Memory B cell (primary cell): ENCODE results near the gene CACNA1H.

Experiments used
- ATAC-seq: fragments of 150-1000 bp; cut with Tn5 transposase; 2 replicates; pipeline ENCODE4 v1.10.0; 2021; ENCODE audit warnings: low read depth, mild to moderate bottlenecking, moderate library complexity
- DNase-seq, 2 donors: peaks; one replicate each; pipeline ENCODE4 v3.0.0; 2022; ENCODE audit warnings: low spot score in 2 of 2
- H3K27ac Mint-ChIP-seq: one replicate; pipeline ENCODE4 v1.8.0; 2022; ENCODE audit warnings: mild to moderate bottlenecking, moderate library complexity, mixed read lengths
- H3K27me3 Mint-ChIP-seq: one replicate; pipeline ENCODE4 v1.8.0; 2022; ENCODE audit warnings: mixed read lengths
- H3K36me3 Mint-ChIP-seq: one replicate; pipeline ENCODE4 v1.8.0; 2022; ENCODE audit warnings: mild to moderate bottlenecking, mixed read lengths
- H3K4me1 Mint-ChIP-seq: one replicate; pipeline ENCODE4 v1.8.0; 2022; ENCODE audit warnings: mixed read lengths
- H3K4me3 Mint-ChIP-seq: one replicate; pipeline ENCODE4 v1.8.0; 2022; ENCODE audit warnings: mild to moderate bottlenecking, moderate library complexity, mixed read lengths
- H3K9me3 Mint-ChIP-seq: one replicate; pipeline ENCODE4 v1.8.0; 2022; ENCODE audit warnings: mixed read lengths

Gene CACNA1H

GRCh38 chr16:1127971-1128715 lies 24.8 kb upstream of the CACNA1H start:
- no peaks in the 10 kb centered on the region for H3K36me3 Mint-ChIP-seq
- DNase-seq = no peak
- H3K27me3 Mint-ChIP-seq = peaks cover 10% of the 10 kb centered on the region
- H3K4me3 Mint-ChIP-seq = no peak overlapping the region
- no peaks in the 10 kb centered on the region for H3K9me3 Mint-ChIP-seq
- no peaks in the 10 kb centered on the region for H3K4me1 Mint-ChIP-seq
- no peak for ATAC-seq
- no peak overlapping the region for H3K27ac Mint-ChIP-seq

DNA sequence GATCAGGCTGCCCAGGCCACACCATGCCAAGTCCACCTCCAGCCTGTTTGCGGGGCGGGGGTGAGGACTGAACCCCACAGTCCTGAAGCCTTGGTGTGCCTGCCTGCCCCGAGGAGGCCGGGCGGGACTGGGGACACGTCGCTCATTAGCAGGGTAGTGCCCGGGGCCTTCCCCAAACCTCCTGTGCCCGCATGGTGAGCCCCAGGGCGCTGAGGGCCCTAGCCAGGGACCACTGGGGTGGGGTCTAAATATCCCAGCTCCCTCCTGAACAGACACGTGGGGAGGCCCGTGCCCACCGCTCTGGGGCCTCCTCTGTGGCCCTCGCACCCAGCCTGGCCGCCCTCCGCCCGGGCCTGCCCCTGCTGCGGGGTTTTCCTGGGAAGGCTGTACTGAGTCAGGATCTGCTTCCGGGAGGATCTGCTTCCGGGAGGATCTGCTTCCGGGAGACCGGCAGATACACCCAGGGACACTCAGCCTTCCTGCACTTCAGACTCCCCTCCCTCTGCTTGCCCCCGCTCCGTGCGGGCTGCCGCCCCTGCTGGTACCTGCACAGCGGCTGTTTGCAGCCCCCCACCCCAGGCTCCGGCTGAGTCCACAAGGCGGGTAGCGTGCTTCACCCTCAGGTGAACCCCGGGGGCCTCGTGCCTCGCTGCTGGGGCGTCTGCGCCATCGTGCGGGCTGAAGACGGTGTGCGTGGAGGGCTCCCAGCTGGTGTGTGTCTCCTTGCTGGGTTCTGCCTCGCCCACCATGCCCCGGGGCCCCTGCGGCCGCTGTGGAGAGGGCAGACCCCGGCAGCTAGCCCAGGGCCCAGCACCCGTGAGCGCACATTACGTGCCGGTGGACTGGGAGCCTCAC lies 23.6 kb upstream of the CACNA1H start:
- no peak for DNase-seq
- Mint-ChIP-seq H3K4me3 (no peak overlapping the region), H3K9me3 (no peaks in the 10 kb centered on the region), H3K27ac (no peak overlapping the region), H3K36me3 (no peaks in the 10 kb centered on the region), H3K4me1 (no peaks in the 10 kb centered on the region), H3K27me3 (peaks cover 10% of the 10 kb centered on the region)
- no peak for ATAC-seq

GRCh38 chr16:1130382-1130781 lies 22.5 kb upstream of the CACNA1H start:
- Mint-ChIP-seq H3K36me3 (no peaks in the 10 kb centered on the region), H3K9me3 (no peaks in the 10 kb centered on the region), H3K27ac (no peak overlapping the region), H3K4me1 (no peaks in the 10 kb centered on the region), H3K27me3 (peaks cover 10% of the 10 kb centered on the region), H3K4me3 (no peak overlapping the region)
- no peak for ATAC-seq
- no peak for DNase-seq

- ATAC-seq (no peak), DNase-seq (no peak)
- H3K4me1 Mint-ChIP-seq = no peaks in the 10 kb centered on the region
- H3K27me3 Mint-ChIP-seq = peaks cover 10% of the 10 kb centered on the region
- H3K4me3 Mint-ChIP-seq = no peak overlapping the region
- no peaks in the 10 kb centered on the region for H3K9me3 Mint-ChIP-seq
- no peak overlapping the region for H3K27ac Mint-ChIP-seq
- H3K36me3 Mint-ChIP-seq = no peaks in the 10 kb centered on the region
These were observed 21.4 kb upstream of the CACNA1H start for GRCh38 chr16:1131378-1131994.

GRCh38 chr16:1132431-1132830 lies 20.5 kb upstream of the CACNA1H start:
- Mint-ChIP-seq H3K9me3 (no peaks in the 10 kb centered on the region), H3K27me3 (peaks cover 10% of the 10 kb centered on the region), H3K36me3 (no peaks in the 10 kb centered on the region), H3K4me3 (no peak overlapping the region), H3K27ac (no peak overlapping the region), H3K4me1 (no peaks in the 10 kb centered on the region)
- ATAC-seq = no peak
- no peak for DNase-seq

- ATAC-seq = no peak
- no peaks in the 10 kb centered on the region for H3K4me1 Mint-ChIP-seq
- no peaks in the 10 kb centered on the region for H3K9me3 Mint-ChIP-seq
- DNase-seq = no peak
- H3K4me3 Mint-ChIP-seq = no peak overlapping the region
- no peak overlapping the region for H3K27ac Mint-ChIP-seq
- no peaks in the 10 kb centered on the region for H3K36me3 Mint-ChIP-seq
- peaks cover 10% of the 10 kb centered on the region for H3K27me3 Mint-ChIP-seq
These were observed 19.6 kb upstream of the CACNA1H start for GRCh38 chr16:1133271-1133670.

DNA sequence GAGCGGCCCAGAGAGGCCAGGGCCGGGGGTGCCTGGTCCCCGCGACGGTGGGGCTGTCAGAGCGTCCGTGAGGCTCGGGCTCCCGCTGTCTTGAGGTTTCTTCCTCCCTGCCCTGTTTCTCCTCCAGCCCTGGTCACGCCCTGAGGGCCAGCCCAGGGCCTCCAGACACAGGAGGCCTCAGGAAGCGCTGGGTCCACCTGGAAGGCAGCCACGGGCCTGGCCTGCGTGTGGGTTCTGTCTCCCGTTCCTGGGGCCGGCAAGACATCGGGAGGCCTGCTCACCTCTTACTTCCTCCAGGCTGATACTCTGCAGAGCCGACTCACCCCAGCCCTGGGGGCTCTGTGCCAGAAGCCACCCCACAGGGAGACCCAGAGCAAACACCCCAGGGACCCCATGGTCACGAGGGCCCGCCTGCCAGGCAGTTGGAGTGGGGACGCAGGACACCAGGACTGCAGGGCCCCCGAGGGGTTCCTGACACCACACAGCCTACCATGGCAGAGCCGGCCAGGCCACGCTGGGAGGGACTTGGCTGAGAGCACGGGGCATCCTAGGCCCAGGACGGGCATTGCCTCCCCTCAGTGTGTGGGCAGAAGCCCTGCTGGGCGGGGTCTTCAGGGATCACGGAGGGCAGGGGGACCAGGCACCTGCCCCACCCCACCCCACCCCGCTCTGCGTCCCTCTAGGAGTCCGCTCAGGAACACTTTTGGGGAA lies 18.9 kb upstream of the CACNA1H start:
- no peak for DNase-seq
- no peak for ATAC-seq
- no peaks in the 10 kb centered on the region for H3K36me3 Mint-ChIP-seq
- H3K4me3 Mint-ChIP-seq = no peak overlapping the region
- no peak overlapping the region for H3K27ac Mint-ChIP-seq
- H3K27me3 Mint-ChIP-seq = peaks cover 12% of the 10 kb centered on the region
- H3K9me3 Mint-ChIP-seq = peaks cover 2% of the 10 kb centered on the region
- H3K4me1 Mint-ChIP-seq = no peaks in the 10 kb centered on the region

DNA sequence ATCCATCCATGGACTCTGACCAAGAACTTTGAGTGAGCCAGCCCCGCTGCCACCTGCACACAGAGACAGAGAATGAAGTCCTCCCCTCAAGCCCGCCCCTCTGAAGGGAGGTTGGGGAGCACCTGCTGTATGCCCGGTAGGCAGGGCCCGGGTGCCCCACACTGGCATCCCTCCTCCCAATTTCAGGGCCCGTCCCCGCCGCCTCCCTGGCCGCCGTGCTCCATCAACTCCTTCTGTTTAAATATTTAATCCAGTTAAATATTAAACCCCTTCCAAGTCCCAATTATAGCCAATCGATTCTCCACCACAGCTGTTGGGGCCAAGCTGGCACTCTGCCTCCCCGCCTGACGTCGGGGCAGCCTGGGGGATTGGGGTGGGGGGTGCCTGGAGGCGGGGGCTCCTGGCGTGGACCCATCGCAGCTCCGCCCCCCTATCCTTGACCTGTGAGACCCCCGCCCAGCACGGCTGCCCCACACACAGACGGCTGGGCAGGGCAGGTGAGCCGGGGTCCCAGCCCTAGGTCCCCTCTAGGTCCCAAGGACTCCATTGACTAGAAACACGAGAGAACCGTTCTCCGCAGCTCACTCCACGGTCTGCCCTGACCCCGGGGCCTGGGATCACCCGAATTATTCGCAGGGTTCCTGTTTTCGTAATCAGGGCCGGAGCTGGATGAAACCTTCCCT lies 18.0 kb upstream of the CACNA1H start:
- H3K36me3 Mint-ChIP-seq = no peaks in the 10 kb centered on the region
- no peaks in the 10 kb centered on the region for H3K4me1 Mint-ChIP-seq
- no peak overlapping the region for H3K27ac Mint-ChIP-seq
- DNase-seq = no peak
- H3K4me3 Mint-ChIP-seq = no peak overlapping the region
- ATAC-seq = no peak
- peaks cover 11% of the 10 kb centered on the region for H3K27me3 Mint-ChIP-seq
- H3K9me3 Mint-ChIP-seq = peaks cover 2% of the 10 kb centered on the region

GRCh38 chr16:1135459-1135825 lies 17.5 kb upstream of the CACNA1H start:
- H3K4me3 Mint-ChIP-seq = no peak overlapping the region
- H3K27me3 Mint-ChIP-seq = peaks cover 11% of the 10 kb centered on the region

GRCh38 chr16:1137604-1138003 lies 15.3 kb upstream of the CACNA1H start:
- H3K27me3 Mint-ChIP-seq = peaks cover 12% of the 10 kb centered on the region
- no peaks in the 10 kb centered on the region for H3K4me1 Mint-ChIP-seq
- peaks cover 2% of the 10 kb centered on the region for H3K9me3 Mint-ChIP-seq
- no peak overlapping the region for H3K27ac Mint-ChIP-seq
- no peaks in the 10 kb centered on the region for H3K36me3 Mint-ChIP-seq
- H3K4me3 Mint-ChIP-seq = no peak overlapping the region
- DNase-seq (no peak), ATAC-seq (no peak)

More at GRCh38 chr16:1135459-1135825, 17.5 kb upstream of the CACNA1H start:
- Mint-ChIP-seq H3K27ac (no peak overlapping the region), H3K4me1 (no peaks in the 10 kb centered on the region), H3K9me3 (peaks cover 2% of the 10 kb centered on the region), H3K36me3 (no peaks in the 10 kb centered on the region)
- ATAC-seq (no peak), DNase-seq (no peak)

GRCh38 chr16:1140582-1141162 lies 12.2 kb upstream of the CACNA1H start:
- no peak overlapping the region for H3K4me3 Mint-ChIP-seq

DNA sequence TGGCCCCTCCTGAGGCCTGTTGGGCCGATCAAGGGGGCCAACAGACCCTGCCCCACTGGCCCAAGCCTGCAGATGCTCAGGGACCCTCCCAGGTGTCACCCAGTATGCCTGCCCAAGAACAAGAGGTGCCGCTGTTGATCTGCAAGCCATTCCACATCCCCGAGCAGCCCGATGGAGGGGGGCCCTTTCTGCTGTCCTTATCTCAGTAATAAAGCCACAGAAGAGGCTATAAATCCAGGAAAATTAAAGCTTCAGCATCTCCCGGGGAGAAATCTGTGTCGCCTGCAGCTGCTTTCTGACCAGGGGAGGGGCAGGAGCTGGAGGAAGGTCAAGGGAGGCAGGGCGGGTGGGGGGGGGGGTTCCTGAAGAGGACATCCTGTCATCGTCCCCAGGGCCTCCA lies 11.7 kb upstream of the CACNA1H start:
- Mint-ChIP-seq H3K9me3 (peaks cover 2% of the 10 kb centered on the region), H3K4me1 (no peaks in the 10 kb centered on the region), H3K27me3 (peaks cover 14% of the 10 kb centered on the region), H3K27ac (no peak overlapping the region), H3K4me3 (no peak overlapping the region), H3K36me3 (no peaks in the 10 kb centered on the region)
- no peak for ATAC-seq
- no peak for DNase-seq

More at GRCh38 chr16:1140582-1141162, 12.2 kb upstream of the CACNA1H start:
- H3K27me3 Mint-ChIP-seq = peaks cover 14% of the 10 kb centered on the region
- no peak overlapping the region for H3K27ac Mint-ChIP-seq
- H3K36me3 Mint-ChIP-seq = no peaks in the 10 kb centered on the region
- H3K9me3 Mint-ChIP-seq = peaks cover 2% of the 10 kb centered on the region
- no peaks in the 10 kb centered on the region for H3K4me1 Mint-ChIP-seq
- ATAC-seq (no peak), DNase-seq (no peak)

DNA sequence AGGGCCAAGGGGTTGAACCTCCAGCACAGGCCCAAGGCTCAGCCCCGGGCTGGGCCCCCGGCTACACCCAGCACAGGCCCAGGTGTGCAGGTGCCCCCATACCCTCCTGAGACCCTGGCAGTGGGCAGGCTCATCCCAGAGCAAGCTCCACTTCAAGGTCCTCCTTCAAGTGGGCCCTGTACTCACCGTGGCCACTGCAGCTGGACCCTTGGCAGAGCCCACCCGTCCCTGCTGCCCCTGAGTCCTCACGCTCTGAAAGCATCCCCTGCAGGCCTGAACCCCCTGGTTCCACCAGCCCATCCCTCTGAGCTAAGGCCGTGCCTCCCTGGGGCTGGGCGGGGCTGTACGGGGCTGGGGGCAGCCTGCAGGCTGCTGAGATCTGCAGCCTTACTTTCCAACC lies 11.2 kb upstream of the CACNA1H start:
- Mint-ChIP-seq H3K36me3 (no peaks in the 10 kb centered on the region), H3K4me3 (no peak overlapping the region), H3K4me1 (no peaks in the 10 kb centered on the region), H3K27me3 (peaks cover 14% of the 10 kb centered on the region), H3K9me3 (peaks cover 2% of the 10 kb centered on the region), H3K27ac (no peak overlapping the region)
- DNase-seq (no peak), ATAC-seq (no peak)
